Activated CD4-positive, alpha-beta T cell treated with anti-CD3 and anti-CD28 coated beads, Interleukin-2, amount 10 ng/mL, durations not matched to agents 24 days and 14 days (primary cell): ENCODE data around the gene PSMD5. TPM values are rescaled to one million over a fixed set of nuclear protein-coding genes. Genes with fewer than 3 reads are reported as not detected.

Source experiments
- DNase-seq: peaks from one replicate; pipeline ENCODE4 v3.0.0; 2022
- H3K27ac Mint-ChIP-seq: one replicate; pipeline ENCODE4 v1.8.0; 2022; ENCODE audit warnings: mild to moderate bottlenecking, mixed read lengths
- H3K27me3 Mint-ChIP-seq: one replicate; pipeline ENCODE4 v1.8.0; 2022; ENCODE audit warnings: mixed read lengths
- H3K36me3 Mint-ChIP-seq: one replicate; pipeline ENCODE4 v1.8.0; 2022; ENCODE audit warnings: low read depth, mild to moderate bottlenecking, mixed read lengths
- H3K4me1 Mint-ChIP-seq: one replicate; pipeline ENCODE4 v1.8.0; 2021; ENCODE audit warnings: mixed read lengths
- H3K4me3 Mint-ChIP-seq: one replicate; pipeline ENCODE4 v1.8.0; 2022; ENCODE audit warnings: mild to moderate bottlenecking, moderate library complexity, mixed read lengths
- H3K9me3 Mint-ChIP-seq: one replicate; pipeline ENCODE4 v1.8.0; 2021; ENCODE audit warnings: mixed read lengths
- intact Hi-C: fragments of 100-400 bp; cut with micrococcal nuclease; formaldehyde crosslinking; loops from one replicate; pipeline ENCODE4 v1.15.1; 2023
- total RNA-seq: library from RNA; stranded (reverse); gene quantifications from 2 replicates; pipeline ENCODE4 v1.2.3, GENCODE V29; 2022

The PSMD5 gene
- total RNA-seq, 1 donor from 2014 or later: 63.7 TPM

DNA sequence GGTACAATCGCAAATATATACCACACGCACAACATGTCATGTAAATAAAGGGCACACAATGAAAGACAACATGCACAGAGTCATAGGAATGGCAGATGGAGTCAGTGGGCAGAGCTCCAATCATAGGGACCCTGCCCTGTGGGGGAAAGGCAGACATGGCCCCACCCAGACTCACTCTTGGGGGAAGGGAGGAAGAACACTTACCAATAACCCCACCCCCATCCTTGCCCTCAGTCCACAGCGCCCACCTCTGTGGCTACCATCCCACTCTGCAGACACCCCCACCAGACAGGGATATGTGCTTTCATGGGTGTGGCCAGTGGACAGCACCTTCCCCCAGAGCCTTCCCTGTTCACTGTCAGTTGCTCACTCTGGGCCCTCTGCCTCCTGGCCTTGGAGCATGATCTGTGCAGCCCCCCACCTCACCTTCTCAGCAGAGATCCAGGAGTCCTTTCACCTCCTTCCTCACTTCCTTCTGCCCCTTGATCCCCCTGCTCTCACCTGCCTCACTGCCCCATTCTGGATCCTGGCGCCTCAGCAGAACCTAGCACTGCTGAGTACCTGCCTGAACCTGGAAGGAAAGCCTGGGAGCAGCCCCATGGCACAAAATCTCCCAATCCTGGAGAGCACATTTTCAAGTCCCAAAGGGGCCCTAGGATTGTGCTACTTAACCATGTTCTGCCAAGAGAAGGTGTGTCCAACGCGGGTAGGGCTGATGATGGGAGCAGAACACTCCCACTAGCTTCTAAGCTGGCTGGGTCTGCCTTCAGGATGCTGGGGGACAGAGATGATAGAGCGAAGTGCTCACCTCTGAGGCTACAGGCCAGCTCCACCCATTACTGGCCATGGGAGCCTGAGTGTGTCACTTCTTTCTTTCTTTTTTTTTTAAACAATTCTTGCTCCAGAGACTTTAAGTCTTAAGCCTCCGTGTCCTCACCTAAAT is 35.7 kb upstream of the PSMD5 start:
- peak; percentile 81 for DNase-seq
- Mint-ChIP-seq H3K4me3 (peak overlapping the region; percentile 89), H3K36me3 (peaks cover 45% of the 10 kb centered on the region), H3K27ac (peak overlapping the region; percentile 95), H3K4me1 (peaks cover 70% of the 10 kb centered on the region), H3K9me3 (no peaks in the 10 kb centered on the region), H3K27me3 (no peaks in the 10 kb centered on the region)
- intact Hi-C loops: no loop called here

DNA sequence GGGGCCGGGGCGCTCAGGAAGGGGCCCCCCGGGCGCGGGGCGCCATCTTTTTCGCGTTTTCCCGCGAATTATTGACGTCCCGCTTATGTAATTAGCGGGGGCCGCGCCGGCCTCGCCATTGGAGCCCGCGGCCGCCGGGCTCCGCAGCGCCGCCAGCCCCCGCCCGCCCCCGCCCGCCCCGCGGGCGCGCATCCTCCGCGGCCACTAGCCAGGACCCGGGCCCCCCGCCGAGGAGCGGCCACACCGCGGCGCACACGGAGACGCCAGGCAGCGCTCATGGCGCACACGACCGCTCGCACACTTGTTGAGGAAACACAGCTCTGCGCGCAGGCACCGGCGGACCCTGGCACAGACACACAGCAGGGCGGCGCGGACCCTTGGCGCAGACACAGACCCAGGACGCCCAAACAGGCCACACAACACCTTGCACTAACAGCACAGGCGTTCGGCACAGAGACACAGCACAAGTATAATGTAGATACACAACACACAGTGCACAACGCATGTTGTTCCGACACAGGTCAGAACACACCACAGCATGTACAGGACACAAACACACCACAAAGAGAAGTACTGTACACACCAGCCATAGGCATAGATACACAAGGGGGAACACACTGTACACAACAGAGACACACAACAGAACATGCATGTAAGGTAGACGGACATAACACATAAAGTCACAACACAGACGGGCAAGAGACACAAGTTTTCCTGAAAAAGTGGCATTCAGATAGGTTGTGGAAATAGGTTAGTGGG is 34.7 kb upstream of the PSMD5 start:
- H3K27me3 Mint-ChIP-seq: no peaks in the 10 kb centered on the region
- H3K4me1 Mint-ChIP-seq: peaks cover 73% of the 10 kb centered on the region
- H3K4me3 Mint-ChIP-seq: peak overlapping the region; percentile 89
- peak overlapping the region; percentile 95 for H3K27ac Mint-ChIP-seq
- H3K9me3 Mint-ChIP-seq: no peaks in the 10 kb centered on the region
- intact Hi-C loops: loop anchor here (2.0 kb wide), 1 partner anchor 197 kb away; the partner anchor contains the start of gene CNTRL
- H3K36me3 Mint-ChIP-seq: peaks cover 54% of the 10 kb centered on the region
- peak; percentile 91 for DNase-seq

- H3K27ac Mint-ChIP-seq: peak within 1 kb of the TSS; percentile 97
- H3K27me3 Mint-ChIP-seq: no peaks in the 10 kb centered on the region
- peaks cover 77% of the 10 kb centered on the region for H3K4me1 Mint-ChIP-seq
- DNase-seq: peak; percentile 86
- intact Hi-C loops: loop anchor here (1.0 to 2.0 kb wide), 8 partner anchors 9 to 198 kb away; partner anchors contain the start of genes CNTRL and TRAF1
- H3K4me3 Mint-ChIP-seq: peak within 1 kb of the TSS; percentile 97
- no peaks in the 10 kb centered on the region for H3K9me3 Mint-ChIP-seq
- peaks cover 58% of the 10 kb centered on the region for H3K36me3 Mint-ChIP-seq
Observed at GRCh38 chr9:120876842-120877240, 34.1 kb upstream of the PSMD5 start, which contains the start of gene PHF19. PHF19 (minus strand) TSS chr9:120877188; CDS start chr9:120874741, 2,447 bp downstream.

DNA sequence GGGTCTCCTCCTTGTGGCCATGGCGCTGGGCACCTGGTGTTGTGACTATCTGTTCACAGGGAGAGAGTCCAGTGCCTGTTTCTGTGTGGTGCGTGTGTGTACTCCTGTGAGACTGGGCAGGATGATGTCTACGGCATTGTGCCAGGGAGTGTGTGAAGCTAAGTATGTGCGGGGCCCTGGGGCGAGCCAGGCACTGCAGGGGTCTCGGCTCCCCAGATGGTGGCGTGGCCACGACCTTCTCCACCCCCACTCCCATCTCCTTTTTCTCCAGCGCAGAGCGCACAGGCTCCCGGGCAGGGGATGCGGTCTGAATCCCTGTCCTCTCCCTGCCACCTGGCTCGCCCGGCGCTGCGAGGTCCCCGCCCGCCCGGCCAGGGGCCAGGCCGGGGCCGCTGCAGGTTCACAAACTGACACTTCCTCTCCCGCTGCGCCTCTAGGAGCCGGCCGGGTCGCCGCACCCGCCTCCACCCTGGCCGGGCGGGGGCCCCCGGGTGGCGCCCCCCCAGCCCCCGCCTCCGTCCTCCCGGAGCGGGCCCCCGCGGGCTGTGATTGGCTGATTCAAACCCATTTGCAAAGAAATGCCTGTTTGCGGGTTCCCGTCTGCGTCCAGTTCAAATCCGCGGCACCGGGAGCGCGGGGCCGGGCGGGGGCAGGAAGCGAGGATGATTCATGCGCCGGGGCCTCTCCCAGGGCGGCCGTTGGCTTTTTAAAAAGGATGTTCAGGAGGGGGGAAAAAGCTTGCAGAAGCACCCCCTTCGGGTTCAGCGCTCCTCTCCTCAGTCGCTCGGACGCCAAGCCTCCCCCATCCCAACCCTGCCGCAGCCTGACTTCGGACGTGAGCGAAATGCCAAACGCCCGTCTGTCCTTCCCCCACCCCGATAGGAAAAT is 33.5 kb upstream of the PSMD5 start:
- H3K27me3 Mint-ChIP-seq: no peaks in the 10 kb centered on the region
- peaks cover 73% of the 10 kb centered on the region for H3K4me1 Mint-ChIP-seq
- peaks cover 58% of the 10 kb centered on the region for H3K36me3 Mint-ChIP-seq
- DNase-seq: peak; percentile 96
- peak overlapping the region; percentile 97 for H3K27ac Mint-ChIP-seq
- no peaks in the 10 kb centered on the region for H3K9me3 Mint-ChIP-seq
- intact Hi-C loops: loop anchor here (1.0 to 2.0 kb wide), 8 partner anchors 8 to 199 kb away; partner anchors contain the start of genes CNTRL and TRAF1
- peak overlapping the region; percentile 97 for H3K4me3 Mint-ChIP-seq

DNA sequence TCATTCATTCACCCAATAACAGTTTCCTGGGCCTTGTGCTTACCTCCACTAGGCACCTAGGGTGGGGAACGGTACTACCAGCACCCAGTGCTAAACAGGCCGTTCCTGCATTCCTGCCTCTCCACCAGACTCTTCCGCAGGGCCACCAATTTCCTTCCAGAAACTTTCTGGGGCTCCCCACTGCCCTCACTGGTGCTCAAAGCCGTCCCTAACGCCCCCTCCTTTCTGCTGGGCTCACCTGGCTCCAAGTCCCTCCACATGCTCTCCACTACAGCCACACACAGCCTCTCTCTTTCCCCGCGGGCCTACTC is 32.9 kb upstream of the PSMD5 start:
- intact Hi-C loops: no loop called here
- DNase-seq: no peak
- Mint-ChIP-seq H3K27ac (peak overlapping the region; percentile 97), H3K27me3 (no peaks in the 10 kb centered on the region), H3K9me3 (no peaks in the 10 kb centered on the region), H3K36me3 (peaks cover 60% of the 10 kb centered on the region), H3K4me1 (peaks cover 73% of the 10 kb centered on the region), H3K4me3 (peak overlapping the region; percentile 97)

- Mint-ChIP-seq H3K9me3 (no peaks in the 10 kb centered on the region), H3K36me3 (peaks cover 61% of the 10 kb centered on the region), H3K27me3 (no peaks in the 10 kb centered on the region), H3K27ac (peak overlapping the region; percentile 97), H3K4me1 (peaks cover 71% of the 10 kb centered on the region), H3K4me3 (peak overlapping the region; percentile 97)
- intact Hi-C loops: no loop called here
- DNase-seq: no peak
Observed at GRCh38 chr9:120875195-120875565, 32.5 kb upstream of the PSMD5 start.

DNA sequence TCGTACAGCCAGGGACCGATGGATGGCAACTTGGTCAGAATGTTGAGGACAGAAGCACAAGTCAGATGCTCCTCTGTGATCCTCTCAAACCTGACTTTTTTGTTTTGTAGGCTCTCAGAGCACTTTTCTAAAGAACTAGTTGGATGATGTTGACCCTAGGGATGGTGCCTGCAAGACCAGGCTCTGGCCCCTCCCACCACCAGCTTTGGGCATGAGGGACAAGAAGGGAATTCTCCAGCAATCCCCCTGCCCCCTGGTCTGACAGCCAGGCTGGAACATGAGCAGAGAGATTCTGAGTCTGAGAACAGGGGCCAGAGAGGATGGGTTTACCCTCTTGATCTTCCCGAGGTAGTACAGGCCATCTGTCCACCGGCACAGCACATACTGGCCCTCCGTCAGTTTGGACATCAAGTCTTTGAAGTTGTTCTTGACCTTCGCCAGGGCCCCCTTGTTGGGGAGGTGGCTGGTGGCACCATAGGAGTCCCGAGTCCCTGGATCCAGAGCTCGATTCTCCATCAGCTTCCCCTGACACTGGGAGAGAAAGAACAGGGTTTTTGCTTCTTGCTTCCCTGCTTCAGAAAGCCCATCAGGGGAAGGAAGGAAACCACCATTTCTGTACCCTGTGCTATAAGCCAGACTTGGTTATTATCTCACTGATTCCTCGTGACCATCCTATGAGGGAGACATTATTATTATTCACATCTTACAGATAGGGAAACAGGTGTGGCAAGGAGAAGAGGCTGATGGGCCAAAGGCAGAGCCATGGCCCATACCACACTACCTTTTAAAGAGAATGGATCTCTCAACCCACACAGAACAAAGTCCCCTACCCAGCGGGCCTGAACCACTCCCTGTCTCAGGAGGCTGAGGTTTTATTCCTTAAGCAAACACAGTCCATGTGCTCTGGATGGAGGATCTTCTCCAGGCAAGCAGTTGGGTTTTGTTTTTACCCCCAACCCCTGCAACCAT is 31.8 kb upstream of the PSMD5 start:
- Mint-ChIP-seq H3K27me3 (no peaks in the 10 kb centered on the region), H3K9me3 (no peaks in the 10 kb centered on the region), H3K36me3 (peaks cover 64% of the 10 kb centered on the region), H3K4me3 (peak overlapping the region; percentile 97), H3K27ac (peak overlapping the region; percentile 97), H3K4me1 (peaks cover 70% of the 10 kb centered on the region)
- no peak for DNase-seq
- intact Hi-C loops: no loop called here

DNA sequence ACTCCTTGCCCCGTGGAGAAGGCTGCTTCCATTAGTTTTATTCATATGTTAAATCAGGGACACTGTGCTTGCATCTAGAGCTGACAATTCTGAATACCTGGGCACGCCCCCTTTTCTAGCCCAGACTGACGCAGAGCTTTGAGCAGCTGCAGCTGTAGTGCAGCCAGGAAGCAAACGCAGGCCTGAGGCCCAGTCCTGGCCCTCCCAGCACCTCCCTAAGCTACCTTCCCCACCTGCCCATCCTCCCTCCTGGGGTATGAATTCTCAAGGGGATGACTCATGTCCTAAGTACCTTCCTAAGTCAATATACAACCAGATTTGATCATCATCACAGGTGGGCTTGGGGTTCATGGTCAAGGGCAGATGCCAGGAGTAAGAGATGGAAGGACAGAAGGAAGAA is 30.8 kb upstream of the PSMD5 start:
- DNase-seq: no peak
- Mint-ChIP-seq H3K27me3 (no peaks in the 10 kb centered on the region), H3K9me3 (no peaks in the 10 kb centered on the region), H3K27ac (peak overlapping the region; percentile 97), H3K4me3 (peak overlapping the region; percentile 97), H3K36me3 (peaks cover 61% of the 10 kb centered on the region), H3K4me1 (peaks cover 65% of the 10 kb centered on the region)
- intact Hi-C loops: no loop called here

GRCh38 chr9:120872791-120873502 is 30.2 kb upstream of the PSMD5 start:
- H3K27ac Mint-ChIP-seq: peak overlapping the region; percentile 97
- intact Hi-C loops: no loop called here

GRCh38 chr9:120870206-120870605 is 27.5 kb upstream of the PSMD5 start:
- Mint-ChIP-seq H3K9me3 (no peaks in the 10 kb centered on the region), H3K36me3 (peaks cover 69% of the 10 kb centered on the region), H3K27ac (peak overlapping the region; percentile 41), H3K27me3 (no peaks in the 10 kb centered on the region), H3K4me3 (peak overlapping the region; percentile 44), H3K4me1 (peaks cover 52% of the 10 kb centered on the region)
- no peak for DNase-seq
- intact Hi-C loops: no loop called here

More at GRCh38 chr9:120872791-120873502, 30.2 kb upstream of the PSMD5 start:
- Mint-ChIP-seq H3K27me3 (no peaks in the 10 kb centered on the region), H3K9me3 (no peaks in the 10 kb centered on the region), H3K36me3 (peaks cover 67% of the 10 kb centered on the region), H3K4me3 (peak overlapping the region; percentile 97), H3K4me1 (peaks cover 62% of the 10 kb centered on the region)
- DNase-seq: peak; percentile 72

DNA sequence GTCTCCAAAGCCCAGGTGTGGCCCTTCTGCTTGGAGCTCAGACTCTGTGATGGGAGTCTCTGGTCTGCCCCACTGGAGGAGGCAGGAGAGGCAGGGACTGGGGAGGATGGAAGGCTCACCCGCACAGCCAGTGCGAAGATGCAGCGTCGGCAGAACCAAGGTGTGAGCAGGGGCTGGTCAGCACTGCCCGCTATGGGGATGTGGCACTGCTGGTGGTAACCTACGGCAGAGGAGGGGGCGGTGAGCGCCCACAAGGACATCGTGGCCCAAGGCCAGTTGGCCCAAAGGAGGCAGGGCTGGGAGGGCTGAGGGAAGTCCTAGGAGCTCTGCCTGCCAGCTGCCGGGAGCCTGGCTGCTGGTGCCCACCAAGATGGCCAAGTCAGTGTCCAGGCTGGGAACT is 27.0 kb upstream of the PSMD5 start:
- Mint-ChIP-seq H3K4me1 (peaks cover 50% of the 10 kb centered on the region), H3K36me3 (peaks cover 70% of the 10 kb centered on the region), H3K9me3 (no peaks in the 10 kb centered on the region), H3K27ac (peak overlapping the region; percentile 95), H3K27me3 (no peaks in the 10 kb centered on the region), H3K4me3 (peak overlapping the region; percentile 36)
- intact Hi-C loops: loop anchor here (1.0 to 5.0 kb wide), 2 partner anchors 26 to 157 kb away; partner anchors contain the start of gene MEGF9
- no peak for DNase-seq

GRCh38 chr9:120869360-120869687 is 26.6 kb upstream of the PSMD5 start:
- Mint-ChIP-seq H3K36me3 (peaks cover 67% of the 10 kb centered on the region), H3K27ac (peak overlapping the region; percentile 95), H3K4me3 (peak overlapping the region; percentile 90), H3K4me1 (peaks cover 46% of the 10 kb centered on the region), H3K27me3 (no peaks in the 10 kb centered on the region), H3K9me3 (no peaks in the 10 kb centered on the region)
- no peak for DNase-seq
- intact Hi-C loops: loop anchor here (1.0 to 5.0 kb wide), 2 partner anchors 26 to 157 kb away; partner anchors contain the start of gene MEGF9
